Esophagus (tissue), 2 donors: ENCODE results near the gene MRPL53. TPM values are rescaled to one million over a fixed set of nuclear protein-coding genes. Genes with fewer than 3 reads are reported as not detected.
"Not testable (repeated sequence)": the region's sequence is repeated elsewhere in the genome, so short reads cannot be mapped to it uniquely, and the experiment has no call there.

Experiments
- H3K27ac ChIP-seq, 2 donors: one replicate each; pipeline ENCODE4 v1.5.1; 2013; ENCODE audit warnings: low read depth in 2 of 2, mild to moderate bottlenecking in 2 of 2, inconsistent platforms in 1 of 2, low read length in 1 of 2, moderate library complexity in 1 of 2
- H3K27me3 ChIP-seq, 2 donors: one replicate each; pipeline ENCODE4 v1.6.1; 2013; ENCODE audit warnings: low read length in 2 of 2, control low read depth in 1 of 2, mild to moderate bottlenecking in 1 of 2; ENCODE audit not compliant: insufficient read depth in 2 of 2, control insufficient read depth in 1 of 2
- H3K36me3 ChIP-seq, 2 donors: one replicate each; pipeline ENCODE4 v1.6.1; 2013; ENCODE audit warnings: low read length in 1 of 2; ENCODE audit not compliant: control insufficient read depth in 2 of 2, insufficient read depth in 2 of 2
- H3K4me1 ChIP-seq, 2 donors: one replicate each; pipeline ENCODE4 v1.6.1; 2013; ENCODE audit warnings: low read length in 1 of 2; ENCODE audit not compliant: control insufficient read depth in 2 of 2, insufficient read depth in 2 of 2
- H3K4me3 ChIP-seq, 2 donors: one replicate each; pipeline ENCODE4 v1.5.1; 2013; ENCODE audit warnings: low read length in 2 of 2, mild to moderate bottlenecking in 2 of 2, low read depth in 1 of 2, moderate library complexity in 1 of 2
- H3K9me3 ChIP-seq, 2 donors: one replicate each; pipeline ENCODE4 v1.6.1; 2013; ENCODE audit warnings: mild to moderate bottlenecking in 2 of 2, low read depth in 1 of 2, low read length in 1 of 2, moderate library complexity in 1 of 2; ENCODE audit not compliant: control insufficient read depth in 2 of 2, insufficient read depth in 1 of 2
- WGBS, 2 donors: extraction: QIAGEN DNeasy Blood & Tissue Kit; methylation state at CpG; one replicate each; pipeline ENCODE4 v1.1.7; 2013; 5-methylcytosine and 5-hydroxymethylcytosine counted together
- polyA plus RNA-seq, 2 donors: library from polyadenylated mRNA; stranded (reverse); fragments of 200-250 nt; gene quantifications; one replicate each; pipeline ENCODE4 v1.2.3, GENCODE V29; 2013
- donor health status: healthy with polysubstance abuse.
- donor health status: Bipolar disorder and iron deficiency.

The MRPL53 gene
- polyA plus RNA-seq, 2 donors: 60.6 to 72.3 TPM

DNA sequence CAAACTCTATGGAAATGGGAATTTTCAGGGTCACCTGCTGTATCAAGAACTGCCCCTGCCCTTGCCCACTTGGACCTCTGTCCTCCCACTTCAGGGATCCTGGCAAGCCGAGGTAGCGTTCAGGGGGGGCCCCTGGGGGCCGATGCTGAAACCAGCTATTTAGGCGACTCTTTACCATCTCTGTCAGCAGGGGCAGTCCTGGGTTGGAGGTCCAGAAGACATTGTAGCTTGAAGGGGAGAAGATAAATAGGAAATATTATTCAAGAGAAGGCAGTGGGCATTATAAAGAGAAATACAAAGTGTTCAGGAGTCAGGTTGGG lies 9.7 kb downstream of the MRPL53 start:
- no peaks in the 10 kb centered on the region for H3K9me3 ChIP-seq
- H3K4me1 ChIP-seq: peaks cover 0 to 4% of the 10 kb centered on the region in 2 donors
- H3K27ac ChIP-seq: no peak overlapping the region
- no peaks in the 10 kb centered on the region for H3K27me3 ChIP-seq
- 73 to 85% methylated on average over 4 of the region's 4 CpGs for WGBS, 2 donors
- peaks cover 0 to 16% of the 10 kb centered on the region in 2 donors for H3K36me3 ChIP-seq
- H3K4me3 ChIP-seq: no peak overlapping the region

GRCh38 chr2:74462054-74462785 lies 10.3 kb downstream of the MRPL53 start:
- Histone ChIP-seq H3K9me3 (no peaks in the 10 kb centered on the region), H3K36me3 (peaks cover 0 to 16% of the 10 kb centered on the region in 2 donors), H3K27ac (no peak overlapping the region), H3K27me3 (no peaks in the 10 kb centered on the region), H3K4me1 (peaks cover 0 to 4% of the 10 kb centered on the region in 2 donors), H3K4me3 (no peak overlapping the region)
- 89 to 93% methylated on average over 20 of the region's 20 CpGs for WGBS, 2 donors

DNA sequence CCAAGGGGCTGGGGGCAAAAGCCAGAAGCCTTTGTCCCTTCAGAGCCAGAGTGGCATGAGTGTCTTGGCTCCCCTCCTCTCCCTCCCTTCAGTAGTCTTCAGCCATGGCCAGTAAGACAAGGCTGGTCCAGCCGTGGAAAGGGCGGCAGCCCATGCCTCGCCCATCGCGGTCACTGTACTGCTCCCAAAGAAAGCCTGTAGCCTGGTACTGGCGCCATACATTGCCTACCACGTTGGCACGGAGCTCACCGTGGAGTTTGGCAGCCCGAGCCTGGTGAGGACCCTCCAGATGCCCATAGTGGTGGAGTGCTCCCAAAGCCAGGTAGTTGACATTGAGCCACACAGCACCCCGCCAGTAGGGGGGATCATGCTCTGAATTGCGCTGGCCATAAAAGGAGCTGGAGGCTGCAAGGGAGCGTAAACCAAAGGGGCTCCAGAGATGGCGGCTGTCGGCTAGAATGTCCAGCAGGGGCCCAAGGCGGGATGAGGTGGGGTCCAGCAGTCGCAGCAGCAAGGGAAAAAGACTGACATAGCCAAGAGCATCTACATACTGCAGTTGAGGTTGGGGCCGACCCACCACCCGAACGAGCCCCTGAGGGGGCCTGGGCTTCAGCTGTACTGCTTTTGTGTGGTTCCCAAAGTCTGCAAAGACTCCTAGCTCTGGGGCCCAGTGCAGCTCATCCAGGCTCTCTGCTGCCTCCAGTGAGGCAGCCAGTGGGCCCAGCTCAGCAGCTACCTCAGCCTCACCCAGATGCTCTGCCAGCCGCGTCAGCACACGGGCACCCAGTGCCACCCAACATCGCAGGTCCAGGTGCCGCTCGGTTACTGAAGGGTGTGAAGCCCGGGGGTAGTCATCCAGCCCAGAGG lies 11.1 kb downstream of the MRPL53 start:
- 88 to 89% methylated on average over 27 of the region's 27 CpGs for WGBS, 2 donors
- H3K36me3 ChIP-seq: peaks cover 0 to 16% of the 10 kb centered on the region in 2 donors
- H3K4me3 ChIP-seq: no peak overlapping the region
- H3K4me1 ChIP-seq: peaks cover 0 to 4% of the 10 kb centered on the region in 2 donors
- no peaks in the 10 kb centered on the region for H3K27me3 ChIP-seq
- no peaks in the 10 kb centered on the region for H3K9me3 ChIP-seq
- H3K27ac ChIP-seq: no peak overlapping the region

DNA sequence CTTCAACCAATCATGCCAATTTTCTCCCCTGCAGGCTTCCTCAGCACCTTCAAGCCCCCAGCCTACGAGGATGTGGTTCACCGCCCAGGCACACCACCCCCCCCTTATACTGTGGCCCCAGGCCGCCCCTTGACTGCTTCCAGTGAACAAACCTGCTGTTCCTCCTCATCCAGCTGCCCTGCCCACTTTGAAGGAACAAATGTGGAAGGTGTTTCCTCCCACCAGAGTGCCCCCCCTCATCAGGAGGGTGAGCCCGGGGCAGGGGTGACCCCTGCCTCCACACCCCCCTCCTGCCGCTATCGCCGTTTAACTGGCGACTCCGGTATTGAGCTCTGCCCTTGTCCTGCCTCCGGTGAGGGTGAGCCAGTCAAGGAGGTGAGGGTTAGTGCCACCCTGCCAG lies 12.3 kb downstream of the MRPL53 start:
- H3K27ac ChIP-seq, H3K4me1 ChIP-seq, H3K27me3 ChIP-seq, H3K4me3 ChIP-seq, H3K9me3 ChIP-seq: not testable (repeated sequence)
- 74 to 76% methylated on average over 9 to 10 of the region's 10 CpGs for WGBS, 2 donors
- H3K36me3 ChIP-seq: peaks cover 0 to 16% of the 10 kb centered on the region in 2 donors

DNA sequence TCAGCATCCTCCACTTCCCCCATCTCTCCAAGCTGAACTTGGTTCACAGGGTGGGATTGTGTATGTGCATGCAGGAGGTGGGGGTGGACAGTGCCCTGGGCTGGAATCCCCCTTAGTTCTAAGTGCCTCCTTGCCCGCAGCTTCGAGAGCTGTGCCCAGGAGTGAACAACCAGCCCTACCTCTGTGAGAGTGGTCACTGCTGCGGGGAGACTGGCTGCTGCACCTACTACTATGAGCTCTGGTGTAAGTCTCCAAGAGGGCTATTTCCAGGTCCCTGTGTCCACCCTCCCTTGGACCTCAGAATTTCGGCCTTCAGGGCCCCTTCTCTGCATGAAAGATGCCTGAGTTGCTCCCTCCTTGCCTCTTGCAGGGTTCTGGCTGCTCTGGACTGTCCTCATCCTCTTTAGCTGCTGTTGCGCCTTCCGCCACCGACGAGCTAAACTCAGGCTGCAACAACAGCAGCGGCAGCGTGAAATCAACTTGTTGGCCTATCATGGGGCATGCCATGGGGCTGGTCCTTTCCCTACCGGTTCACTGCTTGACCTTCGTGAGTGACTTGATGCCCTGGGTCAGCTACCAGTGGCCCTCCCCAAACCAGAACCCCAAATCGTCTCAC lies 12.9 kb downstream of the MRPL53 start:
- peaks cover 0 to 16% of the 10 kb centered on the region in 2 donors for H3K36me3 ChIP-seq
- H3K27me3 ChIP-seq, H3K4me1 ChIP-seq, H3K4me3 ChIP-seq, H3K9me3 ChIP-seq, H3K27ac ChIP-seq: not testable (repeated sequence)
- 72 to 77% methylated on average over 13 of the region's 13 CpGs for WGBS, 2 donors

DNA sequence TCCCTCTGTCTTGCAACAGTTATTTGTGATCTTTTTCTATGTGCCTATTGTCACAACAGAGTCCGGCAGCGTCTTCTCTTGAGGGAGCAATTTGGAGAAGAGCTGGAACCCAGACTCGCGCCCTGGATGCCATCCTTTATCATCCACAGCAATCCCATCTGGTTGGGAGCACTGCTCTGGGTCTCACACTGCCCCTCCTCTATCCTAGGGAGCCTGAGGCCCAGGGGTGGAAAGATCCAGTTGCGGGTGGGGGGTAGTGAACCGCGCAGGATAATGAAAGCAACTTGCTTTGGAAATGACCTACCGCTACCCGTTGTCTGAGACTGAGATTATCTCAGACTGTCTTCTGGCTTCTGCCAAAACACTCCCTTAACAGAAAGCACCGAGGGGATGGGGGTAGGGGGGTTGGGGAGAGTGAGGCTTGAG lies 13.5 kb downstream of the MRPL53 start:
- peaks cover 0 to 16% of the 10 kb centered on the region in 2 donors for H3K36me3 ChIP-seq
- peak overlapping the region; percentile 49 to 78 for H3K27ac ChIP-seq
- H3K4me3 ChIP-seq: peak overlapping the region; percentile 64 to 65
- no peaks in the 10 kb centered on the region for H3K27me3 ChIP-seq
- WGBS, 2 donors: 1 to 2% methylated on average over 10 of the region's 10 CpGs
- peaks cover 0 to 3% of the 10 kb centered on the region in 2 donors for H3K4me1 ChIP-seq
- no peaks in the 10 kb centered on the region for H3K9me3 ChIP-seq

GRCh38 chr2:74458132-74458937 lies 14.1 kb downstream of the MRPL53 start, which contains the start of gene WBP1:
Gene WBP1 (plus strand): TSS chr2:74458438. CDS start chr2:74458603, 165 bp downstream.
- Histone ChIP-seq H3K27ac (peak within 1 kb of the TSS; percentile 98 to 100), H3K4me3 (peak within 1 kb of the TSS; percentile 64 to 69), H3K4me1 (peaks cover 0 to 3% of the 10 kb centered on the region in 2 donors), H3K9me3 (no peaks in the 10 kb centered on the region), H3K27me3 (no peaks in the 10 kb centered on the region), H3K36me3 (peaks cover 0 to 16% of the 10 kb centered on the region in 2 donors)
- 0 to 1% methylated on average over 34 to 38 of the region's 38 CpGs for WGBS, 2 donors

DNA sequence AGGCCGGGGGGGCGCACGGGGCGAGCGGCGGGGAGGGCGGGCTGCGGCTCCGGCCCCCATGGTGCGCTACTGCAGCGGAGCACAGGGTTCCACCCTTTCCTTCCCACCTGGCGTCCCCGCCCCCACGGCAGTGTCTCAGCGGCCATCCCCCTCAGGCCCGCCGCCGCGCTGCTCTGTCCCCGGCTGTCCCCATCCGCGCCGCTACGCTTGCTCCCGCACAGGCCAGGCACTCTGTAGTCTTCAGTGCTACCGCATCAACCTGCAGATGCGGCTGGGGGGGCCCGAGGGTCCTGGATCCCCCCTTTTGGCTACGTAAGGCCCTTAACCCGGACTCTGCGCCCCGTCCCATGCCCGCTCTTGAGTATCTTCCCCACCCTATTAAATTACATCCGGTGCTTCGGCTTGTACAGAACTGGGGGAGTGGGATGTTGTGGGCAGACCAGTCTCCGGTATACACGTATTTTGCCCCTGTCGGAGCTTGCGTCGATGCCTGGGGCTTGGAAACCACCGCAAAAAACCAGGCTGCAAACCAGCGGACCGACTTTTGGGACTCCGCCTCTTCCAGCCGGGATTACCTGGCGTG lies 14.8 kb downstream of the MRPL53 start:
- H3K4me1 ChIP-seq: peaks cover 0 to 3% of the 10 kb centered on the region in 2 donors
- WGBS, 2 donors: 1% methylated on average over 28 to 46 of the region's 46 CpGs
- H3K4me3 ChIP-seq: peak overlapping the region; percentile 64 to 69

More for the DNA sequence above, 14.8 kb downstream of the MRPL53 start:
- peaks cover 0 to 15% of the 10 kb centered on the region in 2 donors for H3K36me3 ChIP-seq
- H3K27ac ChIP-seq: peak overlapping the region; percentile 98 to 100
- H3K27me3 ChIP-seq: no peaks in the 10 kb centered on the region
- H3K9me3 ChIP-seq: no peaks in the 10 kb centered on the region
